Activated CD4-positive, alpha-beta memory T cell treated with anti-CD3 and anti-CD28 coated beads, Interleukin-2, amount 10 ng/mL, durations not matched to agents 7 days and 5 days (primary cell): ENCODE data around the gene OR52N5. TPM values are rescaled to one million over a fixed set of nuclear protein-coding genes. Genes with fewer than 3 reads are reported as not detected.

Experiments
- CTCF ChIA-PET: fragments of 350-600 bp; sonication (Branson Sonifier 250); formaldehyde crosslinking; loops from one replicate; lab custom pipeline; 2021; ENCODE audit warnings: antibody characterized with exemption, inconsistent platforms; lab: Charles Lee
- POLR2A ChIA-PET: fragments of 350-600 bp; sonication (Branson Sonifier 250); formaldehyde crosslinking; loops from one replicate; lab custom pipeline; 2021; ENCODE audit warnings: antibody characterized with exemption; lab: Charles Lee
- DNase-seq: peaks from one replicate; pipeline ENCODE4 v3.0.0-alpha.2; 2020
- H3K27ac Mint-ChIP-seq: one replicate; pipeline ENCODE4 v1.8.0; 2021; ENCODE audit warnings: mild to moderate bottlenecking, mixed read lengths
- H3K27me3 Mint-ChIP-seq: one replicate; pipeline ENCODE4 v1.8.0; 2021; ENCODE audit warnings: mixed read lengths
- H3K36me3 Mint-ChIP-seq: one replicate; pipeline ENCODE4 v1.8.0; 2021; ENCODE audit warnings: low read depth, mixed read lengths
- H3K4me1 Mint-ChIP-seq: one replicate; pipeline ENCODE4 v1.8.0; 2021; ENCODE audit warnings: mixed read lengths
- H3K4me3 Mint-ChIP-seq: one replicate; pipeline ENCODE4 v1.8.0; 2021; ENCODE audit warnings: mild to moderate bottlenecking, mixed read lengths
- H3K9me3 Mint-ChIP-seq: one replicate; pipeline ENCODE4 v1.8.0; 2021; ENCODE audit warnings: mixed read lengths
- total RNA-seq, 2 experiments: library from RNA; stranded (reverse); gene quantifications; one replicate each; pipeline ENCODE4 v1.2.3, GENCODE V29; 2021

Gene OR52N5
- total RNA-seq, 2 experiments from 2014 or later = not detected

- Mint-ChIP-seq H3K36me3 (no peaks in the 10 kb centered on the region), H3K27ac (no peak within 1 kb of the TSS), H3K4me3 (no peak within 1 kb of the TSS), H3K27me3 (no peaks in the 10 kb centered on the region), H3K4me1 (no peaks in the 10 kb centered on the region), H3K9me3 (no peaks in the 10 kb centered on the region)
- no peak for DNase-seq
- CTCF ChIA-PET = no interaction called here
- POLR2A ChIA-PET = no interaction called here
These were observed 29.2 kb downstream of the OR52N5 start, which contains the start of gene OR52N4 for GRCh38 chr11:5753943-5754342. Gene OR52N4 (plus strand): TSS chr11:5754243. CDS start chr11:5754741, 498 bp downstream.

- no peak overlapping the region for H3K27ac Mint-ChIP-seq
- H3K4me1 Mint-ChIP-seq = no peaks in the 10 kb centered on the region
- H3K27me3 Mint-ChIP-seq = no peaks in the 10 kb centered on the region
- POLR2A ChIA-PET = no interaction called here
- CTCF ChIA-PET = no interaction called here
- no peak for DNase-seq
- no peak overlapping the region for H3K4me3 Mint-ChIP-seq
- H3K36me3 Mint-ChIP-seq = no peaks in the 10 kb centered on the region
- H3K9me3 Mint-ChIP-seq = no peaks in the 10 kb centered on the region
These were observed 33.3 kb downstream of the OR52N5 start for GRCh38 chr11:5749836-5750235.

- Mint-ChIP-seq H3K4me1 (no peaks in the 10 kb centered on the region), H3K27me3 (peaks cover 2% of the 10 kb centered on the region), H3K27ac (no peak overlapping the region), H3K9me3 (peaks cover 1% of the 10 kb centered on the region), H3K36me3 (no peaks in the 10 kb centered on the region), H3K4me3 (no peak overlapping the region)
- CTCF ChIA-PET = no interaction called here
- no peak for DNase-seq
- POLR2A ChIA-PET = no interaction called here
These were observed 36.5 kb downstream of the OR52N5 start for GRCh38 chr11:5746614-5747013.

- H3K27me3 Mint-ChIP-seq = peaks cover 8% of the 10 kb centered on the region
- no peaks in the 10 kb centered on the region for H3K36me3 Mint-ChIP-seq
- H3K27ac Mint-ChIP-seq = no peak overlapping the region
- POLR2A ChIA-PET = no interaction called here
- H3K9me3 Mint-ChIP-seq = peaks cover 6% of the 10 kb centered on the region
- no peaks in the 10 kb centered on the region for H3K4me1 Mint-ChIP-seq
- CTCF ChIA-PET = no interaction called here
- no peak overlapping the region for H3K4me3 Mint-ChIP-seq
- no peak for DNase-seq
These were observed 44.7 kb downstream of the OR52N5 start for GRCh38 chr11:5738431-5738830.

- peaks cover 6% of the 10 kb centered on the region for H3K9me3 Mint-ChIP-seq
- CTCF ChIA-PET = no interaction called here
- no peak overlapping the region for H3K4me3 Mint-ChIP-seq
- peaks cover 8% of the 10 kb centered on the region for H3K27me3 Mint-ChIP-seq
- no peaks in the 10 kb centered on the region for H3K4me1 Mint-ChIP-seq
- H3K36me3 Mint-ChIP-seq = no peaks in the 10 kb centered on the region
- DNase-seq = no peak
- POLR2A ChIA-PET = no interaction called here
- H3K27ac Mint-ChIP-seq = no peak overlapping the region
These were observed 45.3 kb downstream of the OR52N5 start for GRCh38 chr11:5737670-5738392.

GRCh38 chr11:5737091-5737490 lies 46.1 kb downstream of the OR52N5 start:
- H3K4me3 Mint-ChIP-seq = no peak overlapping the region
- ChIA-PET CTCF (no interaction called here), POLR2A (no interaction called here)
- H3K4me1 Mint-ChIP-seq = no peaks in the 10 kb centered on the region
- H3K27ac Mint-ChIP-seq = no peak overlapping the region
- H3K27me3 Mint-ChIP-seq = peaks cover 8% of the 10 kb centered on the region
- H3K36me3 Mint-ChIP-seq = no peaks in the 10 kb centered on the region
- DNase-seq = no peak
- peaks cover 6% of the 10 kb centered on the region for H3K9me3 Mint-ChIP-seq

- no peaks in the 10 kb centered on the region for H3K36me3 Mint-ChIP-seq
- no peak within 1 kb of the TSS for H3K4me3 Mint-ChIP-seq
- H3K27me3 Mint-ChIP-seq = peaks cover 4% of the 10 kb centered on the region
- no peak within 1 kb of the TSS for H3K27ac Mint-ChIP-seq
- no peak for DNase-seq
- H3K4me1 Mint-ChIP-seq = no peaks in the 10 kb centered on the region
- H3K9me3 Mint-ChIP-seq = peaks cover 3% of the 10 kb centered on the region
- CTCF ChIA-PET = no interaction called here
- POLR2A ChIA-PET = no interaction called here
These were observed 46.8 kb downstream of the OR52N5 start, which contains the start of gene OR56B1 for GRCh38 chr11:5736396-5736795. Gene OR56B1 (plus strand): TSS chr11:5736448. CDS start chr11:5736517, 69 bp downstream.

GRCh38 chr11:5727691-5728090 lies 55.5 kb downstream of the OR52N5 start:
- ChIA-PET POLR2A (no interaction called here), CTCF (no interaction called here)
- Mint-ChIP-seq H3K27ac (no peak overlapping the region), H3K27me3 (no peaks in the 10 kb centered on the region), H3K4me1 (no peaks in the 10 kb centered on the region), H3K4me3 (no peak overlapping the region), H3K9me3 (no peaks in the 10 kb centered on the region), H3K36me3 (no peaks in the 10 kb centered on the region)
- no peak for DNase-seq

GRCh38 chr11:5726351-5726750 lies 56.8 kb downstream of the OR52N5 start:
- H3K27ac Mint-ChIP-seq = no peak overlapping the region
- no peaks in the 10 kb centered on the region for H3K27me3 Mint-ChIP-seq
- no peak for DNase-seq
- no peaks in the 10 kb centered on the region for H3K9me3 Mint-ChIP-seq
- CTCF ChIA-PET = no interaction called here
- no peak overlapping the region for H3K4me3 Mint-ChIP-seq
- POLR2A ChIA-PET = no interaction called here
- H3K36me3 Mint-ChIP-seq = no peaks in the 10 kb centered on the region
- no peaks in the 10 kb centered on the region for H3K4me1 Mint-ChIP-seq

Other genes starting within 250 kb of the OR52N5 start
- gene OR52H1, start 234.8 kb downstream of the OR52N5 start, total RNA-seq = not detected
- not detected for gene OR52B6, start 202.5 kb downstream of the OR52N5 start, total RNA-seq
- gene TRIM6, start 186.7 kb downstream of the OR52N5 start, total RNA-seq = 1 to 10 TPM in 1 of 2 experiments, under 1 TPM in 1; 0.60 to 1.1 TPM
- 10 to 100 TPM; 18.2 to 19.8 TPM for gene TRIM34, start 158.4 kb downstream of the OR52N5 start, total RNA-seq
- 10 to 100 TPM; 33.5 to 33.9 TPM for gene TRIM5, start 98.3 kb downstream of the OR52N5 start, total RNA-seq
- gene TRIM22, start 93.6 kb downstream of the OR52N5 start, total RNA-seq = 100 to 1,000 TPM; 213 to 221 TPM
- gene OR56B1, start 46.9 kb downstream of the OR52N5 start, total RNA-seq = under 1 TPM; 0.30 to 0.50 TPM
- gene OR52N4, start 29.1 kb downstream of the OR52N5 start, total RNA-seq = 1 to 10 TPM; 1.5 to 1.9 TPM
- gene OR52N1, start 7.9 kb upstream of the OR52N5 start, total RNA-seq = not detected
- gene OR52N2, start 25.6 kb upstream of the OR52N5 start, total RNA-seq = not detected
- gene OR52E6, start 58.5 kb upstream of the OR52N5 start, total RNA-seq = not detected
- gene OR52E8, start 74.3 kb upstream of the OR52N5 start, total RNA-seq = not detected
- not detected for gene OR52E4, start 97.3 kb upstream of the OR52N5 start, total RNA-seq
- gene OR52E5, start 109.9 kb upstream of the OR52N5 start, total RNA-seq = not detected
- not detected for gene OR56A3, start 158.9 kb upstream of the OR52N5 start, total RNA-seq
- not detected for gene OR56A5, start 185.1 kb upstream of the OR52N5 start, total RNA-seq
- gene OR52L1, start 203.6 kb upstream of the OR52N5 start, total RNA-seq = not detected
- under 1 TPM in 1 of 2 experiments, not detected in 1; 0.05 TPM for gene OR56A4, start 223.6 kb upstream of the OR52N5 start, total RNA-seq
- not detected for gene OR56A1, start 247.4 kb upstream of the OR52N5 start, total RNA-seq